Endothelial cell (in vitro differentiated cells): ENCODE measurements around the gene SLC49A4. TPM values are rescaled to one million over a fixed set of nuclear protein-coding genes. Genes with fewer than 3 reads are reported as not detected.

ENCODE experiments used
- DNase-seq: peaks from one replicate; pipeline ENCODE4 v3.0.0; 2021; ENCODE audit warnings: low spot score
- H3K27ac Mint-ChIP-seq: one replicate; pipeline ENCODE4 v1.8.0; 2021; ENCODE audit warnings: mixed read lengths, inconsistent platforms; ENCODE audit not compliant: unreplicated experiment
- H3K27me3 Mint-ChIP-seq: one replicate; pipeline ENCODE4 v1.8.0; 2021; ENCODE audit warnings: mild to moderate bottlenecking, moderate library complexity, mixed read lengths, inconsistent platforms; ENCODE audit not compliant: unreplicated experiment
- H3K36me3 Mint-ChIP-seq: one replicate; pipeline ENCODE4 v1.8.0; 2021; ENCODE audit warnings: mild to moderate bottlenecking, low read depth, mixed read lengths, inconsistent platforms; ENCODE audit not compliant: unreplicated experiment
- H3K4me1 Mint-ChIP-seq: one replicate; pipeline ENCODE4 v1.8.0; 2021; ENCODE audit warnings: mild to moderate bottlenecking, mixed read lengths, inconsistent platforms; ENCODE audit not compliant: unreplicated experiment
- H3K4me3 Mint-ChIP-seq: one replicate; pipeline ENCODE4 v1.8.0; 2021; ENCODE audit warnings: mild to moderate bottlenecking, mixed read lengths, inconsistent platforms; ENCODE audit not compliant: unreplicated experiment
- H3K9me3 Mint-ChIP-seq: one replicate; pipeline ENCODE4 v1.8.0; 2021; ENCODE audit warnings: mixed read lengths, inconsistent platforms; ENCODE audit not compliant: unreplicated experiment
- CTCF ChIP-seq: fragments of 200-600 bp; sonication (generic); IDR thresholded peaks from one replicate; pipeline ENCODE4 v1.5.0; 2021; ENCODE audit warnings: antibody characterized with exemption; ENCODE audit not compliant: unreplicated experiment
- total RNA-seq: library from RNA; stranded (reverse); fragmentation: NEBNext Ultra II Directional; extraction: Animal tissue kit (Norgen Biotek cat#: 25700); gene quantifications from one replicate; pipeline ENCODE4 v1.2.1, GENCODE V29; 2021; ENCODE audit not compliant: unreplicated experiment

The SLC49A4 gene
- total RNA-seq, 1 donor from 2014 or later, result 10.2 TPM

- Mint-ChIP-seq H3K27me3 (peaks cover 7% of the 10 kb centered on the region), H3K27ac (no peak overlapping the region), H3K9me3 (no peaks in the 10 kb centered on the region), H3K36me3 (peaks cover 4% of the 10 kb centered on the region), H3K4me3 (no peak overlapping the region), H3K4me1 (no peaks in the 10 kb centered on the region)
- no peak for DNase-seq
- no peak for TF ChIP-seq CTCF
Measured at GRCh38 chr3:122925756-122926155, 130.9 kb downstream of the SLC49A4 start.

- Mint-ChIP-seq H3K4me1 (no peaks in the 10 kb centered on the region), H3K27me3 (peaks cover 7% of the 10 kb centered on the region), H3K36me3 (peaks cover 4% of the 10 kb centered on the region), H3K9me3 (no peaks in the 10 kb centered on the region), H3K4me3 (no peak overlapping the region), H3K27ac (no peak overlapping the region)
- TF ChIP-seq CTCF, result no peak
- DNase-seq, result no peak
Measured at GRCh38 chr3:122926322-122926721, 131.5 kb downstream of the SLC49A4 start.

GRCh38 chr3:122926811-122927210, 131.9 kb downstream of the SLC49A4 start:
- no peaks in the 10 kb centered on the region for H3K4me1 Mint-ChIP-seq
- H3K9me3 Mint-ChIP-seq, result no peaks in the 10 kb centered on the region
- H3K27me3 Mint-ChIP-seq, result peaks cover 6% of the 10 kb centered on the region
- no peak overlapping the region for H3K4me3 Mint-ChIP-seq
- H3K27ac Mint-ChIP-seq, result no peak overlapping the region
- TF ChIP-seq CTCF, result no peak
- peaks cover 4% of the 10 kb centered on the region for H3K36me3 Mint-ChIP-seq
- DNase-seq, result no peak

- Mint-ChIP-seq H3K36me3 (peaks cover 1% of the 10 kb centered on the region), H3K27ac (no peak overlapping the region), H3K9me3 (no peaks in the 10 kb centered on the region), H3K4me3 (no peak overlapping the region), H3K4me1 (no peaks in the 10 kb centered on the region), H3K27me3 (peaks cover 1% of the 10 kb centered on the region)
- TF ChIP-seq CTCF, result no peak
- no peak for DNase-seq
Measured at GRCh38 chr3:122927726-122928125, 132.9 kb downstream of the SLC49A4 start.

GRCh38 chr3:122928396-122929187, 133.7 kb downstream of the SLC49A4 start:
- no peaks in the 10 kb centered on the region for H3K36me3 Mint-ChIP-seq
- no peaks in the 10 kb centered on the region for H3K4me1 Mint-ChIP-seq
- H3K4me3 Mint-ChIP-seq, result no peak overlapping the region
- H3K27ac Mint-ChIP-seq, result no peak overlapping the region
- no peaks in the 10 kb centered on the region for H3K27me3 Mint-ChIP-seq
- no peak for DNase-seq
- no peak for TF ChIP-seq CTCF
- no peaks in the 10 kb centered on the region for H3K9me3 Mint-ChIP-seq
